ENCODE data around the gene LRRC8D. TPM values are rescaled to one million over a fixed set of nuclear protein-coding genes. Genes with fewer than 3 reads are reported as not detected.

LRRC8D gene
- total RNA-seq, 1 donor from 2014 or later: 30.6 TPM

DNA sequence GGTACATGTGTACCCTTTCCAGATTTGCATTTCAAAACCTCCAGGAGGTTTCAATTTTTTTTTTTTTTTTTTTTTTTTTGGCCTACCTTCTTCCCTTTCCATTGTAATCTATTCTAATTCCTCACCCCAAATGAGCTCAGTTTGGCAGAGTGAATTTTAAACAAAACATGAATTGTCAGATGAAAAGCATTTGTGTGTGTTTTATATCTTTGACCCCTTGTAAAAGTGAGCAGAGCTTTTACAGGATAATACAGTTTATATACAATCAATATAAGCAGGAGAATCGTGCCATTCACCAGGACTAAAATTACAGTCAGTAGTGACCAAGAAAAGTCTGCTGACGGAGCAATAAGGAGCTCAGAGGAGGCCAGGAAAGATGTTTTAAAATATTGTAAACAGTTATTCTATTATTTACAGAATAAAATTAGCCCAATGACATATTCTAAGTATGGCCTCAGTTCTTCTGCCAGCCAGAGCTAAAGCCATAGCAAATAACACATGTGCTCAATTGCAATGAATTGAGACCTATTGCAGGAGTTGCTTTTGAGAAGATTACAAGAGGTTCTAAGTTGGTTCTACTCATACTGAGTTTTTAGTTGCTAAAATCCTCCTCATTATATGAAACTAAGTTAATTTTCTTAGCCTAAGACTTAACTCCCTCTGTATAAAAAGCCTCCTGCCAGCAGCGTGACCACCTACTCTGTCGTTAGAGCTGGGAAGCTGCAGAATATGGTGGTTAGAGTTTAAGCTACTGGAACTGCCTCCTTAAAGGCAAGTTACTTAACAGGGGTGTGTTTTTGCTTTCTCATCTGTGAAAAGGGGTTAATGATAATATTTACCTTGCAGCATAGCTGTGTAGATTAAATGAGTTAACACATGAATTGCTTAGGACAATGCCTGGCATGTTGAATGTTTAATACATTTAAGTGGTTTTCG, 123.3 kb downstream of the LRRC8D start:
- TF ChIP-seq, protein P1, sequence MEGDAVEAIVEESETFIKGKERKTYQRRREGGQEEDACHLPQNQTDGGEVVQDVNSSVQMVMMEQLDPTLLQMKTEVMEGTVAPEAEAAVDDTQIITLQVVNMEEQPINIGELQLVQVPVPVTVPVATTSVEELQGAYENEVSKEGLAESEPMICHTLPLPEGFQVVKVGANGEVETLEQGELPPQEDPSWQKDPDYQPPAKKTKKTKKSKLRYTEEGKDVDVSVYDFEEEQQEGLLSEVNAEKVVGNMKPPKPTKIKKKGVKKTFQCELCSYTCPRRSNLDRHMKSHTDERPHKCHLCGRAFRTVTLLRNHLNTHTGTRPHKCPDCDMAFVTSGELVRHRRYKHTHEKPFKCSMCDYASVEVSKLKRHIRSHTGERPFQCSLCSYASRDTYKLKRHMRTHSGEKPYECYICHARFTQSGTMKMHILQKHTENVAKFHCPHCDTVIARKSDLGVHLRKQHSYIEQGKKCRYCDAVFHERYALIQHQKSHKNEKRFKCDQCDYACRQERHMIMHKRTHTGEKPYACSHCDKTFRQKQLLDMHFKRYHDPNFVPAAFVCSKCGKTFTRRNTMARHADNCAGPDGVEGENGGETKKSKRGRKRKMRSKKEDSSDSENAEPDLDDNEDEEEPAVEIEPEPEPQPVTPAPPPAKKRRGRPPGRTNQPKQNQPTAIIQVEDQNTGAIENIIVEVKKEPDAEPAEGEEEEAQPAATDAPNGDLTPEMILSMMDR (IDR thresholded peaks at IDR 0.05; ENCODE audit: insufficient read depth, low read length, poor library complexity, severe bottlenecking): no peak
- Histone ChIP-seq H3K36me3 (ENCODE audit: control insufficient read depth, insufficient read depth, low read length) (no peaks in the 10 kb centered on the region), H3K4me3 (ENCODE audit: low read depth, low read length) (no peak overlapping the region), H3K27me3 (ENCODE audit: control insufficient read depth, insufficient read depth, low read length) (no peaks in the 10 kb centered on the region)
- DNase-seq (ENCODE audit: low read depth): no peak

DNA sequence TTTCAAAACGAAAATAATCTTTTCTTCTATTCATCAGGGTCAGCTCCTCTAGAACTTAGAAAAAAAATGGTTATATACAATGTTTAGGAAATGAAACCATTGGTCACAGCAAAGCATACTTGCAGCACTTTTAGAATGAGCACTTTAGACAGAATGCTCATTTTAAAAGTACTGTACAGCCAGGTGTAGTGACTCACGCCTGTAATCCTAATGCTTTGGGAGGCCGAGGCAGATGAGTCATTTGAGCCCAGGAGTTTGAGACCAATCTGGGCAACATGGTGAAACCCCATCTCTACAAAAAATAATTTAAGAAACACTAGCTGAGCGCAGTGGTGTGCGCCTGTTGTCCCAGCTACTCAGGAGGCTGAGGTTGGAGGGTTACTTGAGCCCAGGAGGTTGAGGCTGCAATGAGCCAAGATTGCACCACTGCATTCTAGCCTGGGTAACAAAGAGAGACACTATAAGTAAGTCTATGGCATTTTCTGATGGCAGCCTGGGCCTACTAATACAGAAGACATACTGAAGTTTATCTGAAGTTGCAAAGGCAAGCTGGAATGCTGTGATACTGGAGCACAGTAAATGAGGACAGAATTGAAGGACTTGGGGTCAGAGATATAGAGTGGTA, 125.1 kb downstream of the LRRC8D start:
- TF ChIP-seq, protein P1 (IDR thresholded peaks at IDR 0.05; ENCODE audit: insufficient read depth, low read length, poor library complexity, severe bottlenecking): no peak
- no peak overlapping the region for H3K4me3 ChIP-seq (ENCODE audit: low read depth, low read length)
- no peaks in the 10 kb centered on the region for H3K27me3 ChIP-seq (ENCODE audit: control insufficient read depth, insufficient read depth, low read length)
- no peaks in the 10 kb centered on the region for H3K36me3 ChIP-seq (ENCODE audit: control insufficient read depth, insufficient read depth, low read length)
- no peak for DNase-seq (ENCODE audit: low read depth)

DNA sequence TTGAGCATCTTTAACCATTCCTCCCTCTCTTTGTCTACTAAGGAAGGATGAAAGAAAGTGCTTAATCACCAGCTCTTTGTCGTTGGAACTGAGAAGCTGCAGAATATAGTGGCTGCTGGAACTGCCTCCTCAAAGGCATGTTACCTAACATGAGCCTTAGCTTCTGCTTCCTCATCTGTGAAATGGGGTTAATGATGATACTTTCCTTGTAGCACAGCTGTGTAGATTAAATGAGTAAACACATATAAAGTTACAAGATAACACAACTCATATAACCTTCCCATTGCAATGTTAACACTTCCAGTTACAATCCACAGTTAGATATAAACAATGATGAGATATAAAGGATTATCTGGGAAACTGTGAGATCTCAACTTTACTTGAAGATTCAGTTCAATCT, 125.7 kb downstream of the LRRC8D start:
- TF ChIP-seq, protein P1 (IDR thresholded peaks at IDR 0.05; ENCODE audit: insufficient read depth, low read length, poor library complexity, severe bottlenecking): no peak
- no peak for DNase-seq (ENCODE audit: low read depth)
- Histone ChIP-seq H3K36me3 (ENCODE audit: control insufficient read depth, insufficient read depth, low read length) (no peaks in the 10 kb centered on the region), H3K27me3 (ENCODE audit: control insufficient read depth, insufficient read depth, low read length) (no peaks in the 10 kb centered on the region), H3K4me3 (ENCODE audit: low read depth, low read length) (no peak overlapping the region)

DNA sequence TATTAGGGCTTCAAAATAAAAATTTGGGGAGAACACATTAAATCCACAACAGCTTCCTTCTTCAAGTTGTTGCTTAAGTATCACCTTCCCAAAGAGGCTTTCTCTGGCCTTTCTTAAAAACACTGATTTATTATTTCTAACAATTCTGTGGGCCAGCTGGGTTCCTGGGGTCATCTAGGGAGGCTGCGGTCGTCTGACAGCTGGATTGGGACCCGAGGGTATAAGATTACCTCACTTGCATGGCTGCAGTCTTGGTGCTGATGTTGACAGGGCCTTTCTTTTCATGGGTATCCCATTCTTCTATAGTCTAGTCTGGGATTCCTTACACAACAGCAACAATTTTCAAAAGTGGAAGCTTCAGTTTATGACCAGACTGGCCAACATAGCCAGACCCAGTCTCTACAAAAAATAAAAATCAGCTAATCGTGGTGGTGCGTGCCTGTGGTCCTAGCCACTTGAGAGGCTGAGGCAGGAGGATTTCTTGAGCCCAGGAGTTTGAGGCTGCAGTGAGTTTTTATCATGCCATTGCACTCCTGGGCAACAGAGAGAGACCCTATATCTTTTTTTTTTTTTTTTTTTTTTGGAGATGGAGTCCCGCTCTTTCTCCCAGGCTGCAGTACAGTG, 128.0 kb downstream of the LRRC8D start:
- no peak for DNase-seq (ENCODE audit: low read depth)
- TF ChIP-seq, protein P1 (IDR thresholded peaks at IDR 0.05; ENCODE audit: insufficient read depth, low read length, poor library complexity, severe bottlenecking): no peak
- no peaks in the 10 kb centered on the region for H3K36me3 ChIP-seq (ENCODE audit: control insufficient read depth, insufficient read depth, low read length)
- no peak overlapping the region for H3K4me3 ChIP-seq (ENCODE audit: low read depth, low read length)
- no peaks in the 10 kb centered on the region for H3K27me3 ChIP-seq (ENCODE audit: control insufficient read depth, insufficient read depth, low read length)

DNA sequence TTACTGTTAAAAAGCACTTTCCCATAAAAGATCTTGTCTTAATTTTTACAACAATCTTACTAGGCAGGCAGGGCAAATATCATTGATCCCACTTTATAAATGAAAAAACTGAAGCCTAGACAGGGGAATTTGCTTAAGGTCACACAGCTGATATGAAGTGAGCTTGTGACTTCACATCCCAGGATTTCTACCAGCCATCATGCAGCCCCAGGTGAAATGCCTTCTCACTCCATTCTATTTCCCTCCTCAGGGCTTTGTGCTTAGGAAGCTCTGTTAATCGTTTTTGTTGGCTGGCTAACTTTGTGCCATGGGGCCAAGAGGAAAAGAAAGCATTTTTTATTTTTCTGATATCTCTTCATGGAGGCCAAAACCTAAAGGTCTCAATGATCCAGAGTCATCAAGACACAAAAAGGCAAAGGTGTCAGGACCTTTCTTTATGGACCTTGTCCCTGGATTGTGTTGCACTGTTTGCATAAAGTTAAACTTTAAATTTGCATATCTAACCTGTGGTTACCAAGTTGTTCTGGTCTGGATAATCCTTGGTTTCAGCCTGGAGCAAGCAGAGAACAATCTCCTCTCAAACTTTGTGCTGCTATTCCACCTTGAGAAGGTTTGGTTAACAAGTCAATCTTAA, 129.3 kb downstream of the LRRC8D start:
- TF ChIP-seq, protein P1 (IDR thresholded peaks at IDR 0.05; ENCODE audit: insufficient read depth, low read length, poor library complexity, severe bottlenecking): no peak
- no peaks in the 10 kb centered on the region for H3K36me3 ChIP-seq (ENCODE audit: control insufficient read depth, insufficient read depth, low read length)
- no peaks in the 10 kb centered on the region for H3K27me3 ChIP-seq (ENCODE audit: control insufficient read depth, insufficient read depth, low read length)
- DNase-seq (ENCODE audit: low read depth): no peak
- no peak overlapping the region for H3K4me3 ChIP-seq (ENCODE audit: low read depth, low read length)
